ENCODE results near the gene AFG3L2. TPM values are rescaled to one million over a fixed set of nuclear protein-coding genes. Genes with fewer than 3 reads are reported as not detected.
A peak's percentile ranks its signal among the peaks of the same experiment; 100 is the strongest.

The AFG3L2 gene
- total RNA-seq = 10 to 100 TPM; 47.1 to 49.5 TPM
- polyA plus RNA-seq (2013, experiment 1 of 2) = 29.8 TPM
- polyA plus RNA-seq (2013, experiment 2 of 2) = 27.4 TPM
- long read RNA-seq, experiment 1, transcript AFG3L2-201 (17 exons, 3,247 nt) = major isoform, 8 of 25 reads
- long read RNA-seq, experiment 1, partial matches to known transcripts = 13 of 25 reads
- long read RNA-seq, experiment 1, other reads (novel, unspliced or antisense) = 4 of 25 reads
- long read RNA-seq, experiment 2, transcript AFG3L2-201 (17 exons, 3,247 nt) = major isoform, 121 of 155 reads
- long read RNA-seq, experiment 2, partial matches to known transcripts = 17 of 155 reads
- long read RNA-seq, experiment 2, other reads (novel, unspliced or antisense) = 17 of 155 reads
- long read RNA-seq, experiment 3, transcript AFG3L2-201 (17 exons, 3,247 nt) = major isoform, 457 of 558 reads
- long read RNA-seq, experiment 3, partial matches to known transcripts = 23 of 558 reads
- long read RNA-seq, experiment 3, other reads (novel, unspliced or antisense) = 78 of 558 reads
- long read RNA-seq, experiment 4, partial matches to known transcripts = 25 of 29 reads
- long read RNA-seq, experiment 4, other reads (novel, unspliced or antisense) = 4 of 29 reads

- TF ChIP-seq CTCF (conservative IDR thresholded peaks at IDR 0.05) = no peak
- Histone ChIP-seq H3K27ac (ENCODE audit: low read depth, low read length) (peak within 1 kb of the TSS; percentile 94), H3K9me3 (ENCODE audit: control insufficient read depth, low read length) (no peaks in the 10 kb centered on the region), H3K4me1 (ENCODE audit: control insufficient read depth, insufficient read depth, low read length) (no peaks in the 10 kb centered on the region), H3K4me3 (ENCODE audit: low read length) (peak within 1 kb of the TSS; percentile 92), H3K36me3 (ENCODE audit: control insufficient read depth, insufficient read depth, low read length) (no peaks in the 10 kb centered on the region), H3K9ac (ENCODE audit: extremely low read depth, low read length, poor library complexity, severe bottlenecking) (peak within 1 kb of the TSS; percentile 89), H3K27me3 (ENCODE audit: control insufficient read depth, insufficient read depth, low read length, poor library complexity, severe bottlenecking) (no peaks in the 10 kb centered on the region)
- no peaks in the 10 kb centered on the region for H3K27me3 Mint-ChIP-seq (ENCODE audit: insufficient read depth)
- peaks cover 16% of the 10 kb centered on the region for H3K4me1 Mint-ChIP-seq
- no peaks in the 10 kb centered on the region for H3K36me3 Mint-ChIP-seq (ENCODE audit: low read depth)
- no peaks in the 10 kb centered on the region for H3K9me3 Mint-ChIP-seq
- H3K27ac Mint-ChIP-seq = peak within 1 kb of the TSS; percentile 99
- H3K4me3 Mint-ChIP-seq = peak within 1 kb of the TSS; percentile 71
- peak; percentile 100 for DNase-seq
- WGBS, 2 experiments (ENCODE audit: insufficient coverage in 1 of 2, insufficient read length in 1 of 2) = 0% methylated on average over 19 to 100 of the region's 100 CpGs
These were observed at the start of gene AFG3L2 for GRCh38 chr18:12376754-12377555. Gene AFG3L2, minus strand, starts transcription at chr18:12377227. Its CDS starts 145 bp downstream, at chr18:12377082.

DNA sequence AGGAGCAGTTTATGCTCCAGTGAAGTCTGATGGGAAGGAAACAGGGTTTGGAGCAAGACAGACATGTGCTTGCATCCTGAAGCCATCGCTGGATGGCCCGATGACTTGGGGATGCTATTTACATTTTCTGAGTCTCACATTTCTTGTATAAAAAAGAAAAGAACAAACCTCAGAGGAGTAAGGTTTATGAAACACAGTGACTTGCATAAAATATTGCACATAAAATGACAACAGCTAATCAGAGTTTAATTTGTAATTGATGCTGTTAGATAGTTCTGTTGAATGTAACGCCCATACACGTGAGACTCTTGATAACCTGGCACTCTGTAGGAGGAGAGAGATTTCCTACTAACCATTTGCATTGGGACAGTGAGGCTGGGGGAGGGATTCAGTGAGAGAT, 47.2 kb upstream of the AFG3L2 start:
- peaks cover 6% of the 10 kb centered on the region for H3K4me1 Mint-ChIP-seq
- Histone ChIP-seq H3K36me3 (ENCODE audit: control insufficient read depth, insufficient read depth, low read length) (peaks cover 5% of the 10 kb centered on the region), H3K9me3 (ENCODE audit: control insufficient read depth, low read length) (no peaks in the 10 kb centered on the region), H3K27me3 (ENCODE audit: control insufficient read depth, insufficient read depth, low read length, poor library complexity, severe bottlenecking) (no peaks in the 10 kb centered on the region), H3K4me1 (ENCODE audit: control insufficient read depth, insufficient read depth, low read length) (no peaks in the 10 kb centered on the region), H3K4me3 (ENCODE audit: low read length) (no peak overlapping the region), H3K27ac (ENCODE audit: low read depth, low read length) (no peak overlapping the region), H3K9ac (ENCODE audit: extremely low read depth, low read length, poor library complexity, severe bottlenecking) (no peak overlapping the region)
- H3K9me3 Mint-ChIP-seq = no peaks in the 10 kb centered on the region
- 95 to 100% methylated on average over 1 to 4 of the region's 4 CpGs for WGBS, 2 experiments (ENCODE audit: insufficient coverage in 1 of 2, insufficient read length in 1 of 2)
- DNase-seq = no peak
- H3K4me3 Mint-ChIP-seq = no peak overlapping the region
- no peak overlapping the region for H3K27ac Mint-ChIP-seq
- H3K27me3 Mint-ChIP-seq (ENCODE audit: insufficient read depth) = peaks cover 1% of the 10 kb centered on the region
- TF ChIP-seq CTCF (conservative IDR thresholded peaks at IDR 0.05) = no peak
- H3K36me3 Mint-ChIP-seq (ENCODE audit: low read depth) = no peaks in the 10 kb centered on the region

DNA sequence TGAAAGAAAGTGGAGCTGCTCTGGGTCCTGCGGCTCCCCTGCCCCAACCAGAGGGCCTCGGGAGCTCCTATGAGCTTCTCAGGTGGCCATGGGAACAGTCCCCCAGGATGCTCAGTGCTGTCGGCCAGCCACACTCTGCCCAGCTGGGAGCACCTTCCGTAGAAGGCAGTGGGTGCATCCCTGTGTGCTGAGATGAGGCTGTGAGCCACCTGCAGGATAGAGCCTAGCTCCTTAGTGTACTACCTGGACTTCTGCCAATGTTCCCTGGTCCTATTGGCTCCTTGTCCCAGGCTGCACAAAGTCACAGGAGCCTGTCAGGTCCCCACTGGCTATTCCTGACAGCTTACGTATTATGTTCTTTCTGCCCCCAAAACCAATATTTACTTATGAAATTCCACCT, 46.8 kb upstream of the AFG3L2 start:
- no peaks in the 10 kb centered on the region for H3K27me3 ChIP-seq (ENCODE audit: control insufficient read depth, insufficient read depth, low read length, poor library complexity, severe bottlenecking)
- H3K9ac ChIP-seq (ENCODE audit: extremely low read depth, low read length, poor library complexity, severe bottlenecking) = no peak overlapping the region
- Mint-ChIP-seq H3K4me1 (peaks cover 6% of the 10 kb centered on the region), H3K27ac (no peak overlapping the region), H3K36me3 (ENCODE audit: low read depth) (no peaks in the 10 kb centered on the region), H3K4me3 (no peak overlapping the region), H3K9me3 (no peaks in the 10 kb centered on the region), H3K27me3 (ENCODE audit: insufficient read depth) (peaks cover 1% of the 10 kb centered on the region)
- WGBS, 2 experiments (ENCODE audit: insufficient coverage in 1 of 2, insufficient read length in 1 of 2) = 88 to 100% methylated on average over 2 to 5 of the region's 5 CpGs
- no peak overlapping the region for H3K4me3 ChIP-seq (ENCODE audit: low read length)
- H3K9me3 ChIP-seq (ENCODE audit: control insufficient read depth, low read length) = no peaks in the 10 kb centered on the region
- H3K4me1 ChIP-seq (ENCODE audit: control insufficient read depth, insufficient read depth, low read length) = no peaks in the 10 kb centered on the region
- no peak for DNase-seq
- TF ChIP-seq CTCF (conservative IDR thresholded peaks at IDR 0.05) = no peak
- no peak overlapping the region for H3K27ac ChIP-seq (ENCODE audit: low read depth, low read length)
- H3K36me3 ChIP-seq (ENCODE audit: control insufficient read depth, insufficient read depth, low read length) = peaks cover 5% of the 10 kb centered on the region
